ENCODE results near the gene LRRC26.

DNA sequence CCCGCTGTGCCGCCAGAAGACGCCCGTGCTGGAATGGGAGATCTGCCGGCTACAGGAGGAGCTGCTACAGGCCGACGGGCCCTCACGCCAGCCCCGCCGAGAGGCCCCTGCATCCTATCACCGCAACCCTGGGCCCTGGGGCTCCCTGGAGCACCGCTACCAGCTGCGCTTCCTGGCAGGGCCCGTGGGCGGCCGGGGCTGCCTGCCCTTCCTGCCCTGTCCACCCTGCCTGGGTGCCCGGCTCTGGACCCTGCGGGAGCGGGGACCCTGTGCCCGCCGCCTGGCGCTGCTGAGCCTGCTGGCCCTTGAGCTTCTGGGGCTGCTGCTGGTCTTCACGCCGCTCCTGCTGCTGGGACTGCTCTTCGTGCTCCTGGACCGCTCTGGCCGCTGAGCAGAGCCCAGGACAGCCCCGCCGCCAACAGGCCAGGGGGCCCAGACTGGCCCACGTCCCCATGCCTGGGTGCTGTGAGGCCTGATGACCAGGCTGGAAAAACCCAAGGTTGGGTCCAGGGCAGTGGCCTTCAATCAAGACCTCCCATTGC, 48.4 kb upstream of the LRRC26 start:
- TF ChIP-seq EZH2 (IDR thresholded peaks at IDR 0.05; ENCODE audit: borderline replicate concordance, low read depth, low read length, severe bottlenecking) = no peak
- TF ChIP-seq, protein P1, sequence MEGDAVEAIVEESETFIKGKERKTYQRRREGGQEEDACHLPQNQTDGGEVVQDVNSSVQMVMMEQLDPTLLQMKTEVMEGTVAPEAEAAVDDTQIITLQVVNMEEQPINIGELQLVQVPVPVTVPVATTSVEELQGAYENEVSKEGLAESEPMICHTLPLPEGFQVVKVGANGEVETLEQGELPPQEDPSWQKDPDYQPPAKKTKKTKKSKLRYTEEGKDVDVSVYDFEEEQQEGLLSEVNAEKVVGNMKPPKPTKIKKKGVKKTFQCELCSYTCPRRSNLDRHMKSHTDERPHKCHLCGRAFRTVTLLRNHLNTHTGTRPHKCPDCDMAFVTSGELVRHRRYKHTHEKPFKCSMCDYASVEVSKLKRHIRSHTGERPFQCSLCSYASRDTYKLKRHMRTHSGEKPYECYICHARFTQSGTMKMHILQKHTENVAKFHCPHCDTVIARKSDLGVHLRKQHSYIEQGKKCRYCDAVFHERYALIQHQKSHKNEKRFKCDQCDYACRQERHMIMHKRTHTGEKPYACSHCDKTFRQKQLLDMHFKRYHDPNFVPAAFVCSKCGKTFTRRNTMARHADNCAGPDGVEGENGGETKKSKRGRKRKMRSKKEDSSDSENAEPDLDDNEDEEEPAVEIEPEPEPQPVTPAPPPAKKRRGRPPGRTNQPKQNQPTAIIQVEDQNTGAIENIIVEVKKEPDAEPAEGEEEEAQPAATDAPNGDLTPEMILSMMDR (IDR thresholded peaks at IDR 0.05; ENCODE audit: borderline replicate concordance, extremely low read depth, low read length, poor library complexity, severe bottlenecking) = no peak
